Activated B cell treated with CpG ODN at 0.5 μM for 24 hours (primary cell): ENCODE measurements around the gene MRPL38. TPM values are rescaled to one million over a fixed set of nuclear protein-coding genes. Genes with fewer than 3 reads are reported as not detected.

Experiments used
- ATAC-seq: fragments of 200-7000 bp; cut with Tn5 transposase; one replicate; pipeline ENCODE4 v1.10.0; 2021; ENCODE audit warnings: low read depth, mild to moderate bottlenecking, moderate library complexity
- CTCF ChIA-PET: fragments of 350-600 bp; sonication (Branson Sonifier 250); formaldehyde crosslinking; loops from one replicate; lab custom pipeline; 2021; ENCODE audit warnings: antibody characterized with exemption; lab: Charles Lee
- POLR2A ChIA-PET: fragments of 350-600 bp; sonication (Branson Sonifier 250); formaldehyde crosslinking; loops from one replicate; lab custom pipeline; 2021; ENCODE audit warnings: antibody characterized with exemption; lab: Charles Lee
- DNase-seq: peaks from one replicate; pipeline ENCODE4 v3.0.0; 2022
- H3K27ac Mint-ChIP-seq: one replicate; pipeline ENCODE4 v1.8.0; 2020; ENCODE audit warnings: mixed read lengths
- H3K27me3 Mint-ChIP-seq: one replicate; pipeline ENCODE4 v1.8.0; 2021; ENCODE audit warnings: mixed read lengths
- H3K36me3 Mint-ChIP-seq: one replicate; pipeline ENCODE4 v1.8.0; 2021; ENCODE audit warnings: low read depth, mixed read lengths
- H3K4me1 Mint-ChIP-seq: one replicate; pipeline ENCODE4 v1.8.0; 2021; ENCODE audit warnings: mixed read lengths
- H3K4me3 Mint-ChIP-seq: one replicate; pipeline ENCODE4 v1.8.0; 2020; ENCODE audit warnings: mild to moderate bottlenecking, mixed read lengths
- H3K9me3 Mint-ChIP-seq: one replicate; pipeline ENCODE4 v1.8.0; 2020; ENCODE audit warnings: mixed read lengths
- CTCF ChIP-seq: fragments of 200-600 bp; IDR thresholded peaks from one replicate; pipeline ENCODE4 v1.8.0; 2022; ENCODE audit warnings: antibody characterized with exemption, mild to moderate bottlenecking
- intact Hi-C: fragments of 100-400 bp; cut with micrococcal nuclease; formaldehyde crosslinking; loops from one replicate; pipeline ENCODE4 v1.15.1; 2024
- total RNA-seq: library from RNA; stranded (reverse); gene quantifications from 2 replicates; pipeline ENCODE4 v1.2.3, GENCODE V29; 2022

Gene MRPL38
- total RNA-seq, 1 donor from 2014 or later, result 137 TPM

- Mint-ChIP-seq H3K36me3 (peaks cover 14% of the 10 kb centered on the region), H3K4me3 (no peak overlapping the region), H3K4me1 (no peaks in the 10 kb centered on the region), H3K27me3 (peaks cover 3% of the 10 kb centered on the region), H3K9me3 (no peaks in the 10 kb centered on the region), H3K27ac (no peak overlapping the region)
- ChIA-PET POLR2A (no interaction called here), CTCF (interaction anchor here (1.0 kb wide), 1 partner anchor 240 kb away, joined by 6 read pairs; no protein-coding TSS in a partner anchor)
- intact Hi-C loops, result no loop called here
- DNase-seq (no peak), ATAC-seq (no peak)
- TF ChIP-seq CTCF, result no peak
Observed at GRCh38 chr17:75885431-75885830, 19.3 kb downstream of the MRPL38 start.

DNA sequence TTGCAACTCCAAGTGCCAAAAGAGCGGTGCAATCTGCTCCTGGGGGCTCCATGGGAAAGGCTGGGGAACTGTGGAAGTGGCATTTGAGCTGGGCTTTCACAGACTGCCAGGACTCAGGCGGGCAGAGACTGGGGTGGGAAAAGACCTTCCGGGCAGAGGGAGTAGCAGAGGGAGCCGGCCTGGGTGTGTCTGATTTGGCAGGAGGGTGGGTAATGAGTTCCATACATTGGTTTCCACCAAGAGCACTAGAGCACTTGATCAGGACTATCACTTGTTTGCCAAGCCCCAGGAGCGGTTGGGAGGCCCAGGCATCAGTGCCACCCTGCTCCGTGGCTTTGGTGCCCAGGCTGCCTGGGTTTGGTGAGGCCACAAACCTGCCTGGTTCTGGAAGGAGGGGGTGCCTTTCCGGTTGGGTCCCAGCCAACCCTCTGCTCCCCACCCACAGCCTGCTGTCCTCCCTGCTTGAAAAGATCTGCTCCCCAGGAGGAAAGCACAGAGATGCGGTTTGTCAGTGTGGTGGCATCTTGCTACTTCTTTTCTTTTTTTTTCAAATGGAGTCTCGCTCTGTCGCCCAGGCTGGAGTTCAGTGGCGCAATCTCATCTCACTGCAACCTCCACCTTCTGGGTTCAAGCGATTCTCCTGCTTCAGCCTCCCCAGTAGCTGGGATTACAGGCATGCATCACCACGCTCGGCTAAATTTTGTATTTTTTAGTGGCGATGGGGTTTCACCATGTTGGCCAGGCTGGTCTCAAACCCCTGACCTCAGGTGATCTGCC, 22.8 kb downstream of the MRPL38 start:
- no peak for ATAC-seq
- Mint-ChIP-seq H3K36me3 (no peaks in the 10 kb centered on the region), H3K4me1 (peaks cover 13% of the 10 kb centered on the region), H3K9me3 (no peaks in the 10 kb centered on the region), H3K27ac (no peak overlapping the region), H3K27me3 (peaks cover 8% of the 10 kb centered on the region), H3K4me3 (no peak overlapping the region)
- intact Hi-C loops, result no loop called here
- ChIA-PET POLR2A (interaction anchor here (0.6 kb wide), 2 partner anchors 17 to 87 kb away, joined by 4 to 5 read pairs; no protein-coding TSS in a partner anchor), CTCF (no interaction called here)
- no peak for DNase-seq
- no peak for TF ChIP-seq CTCF

DNA sequence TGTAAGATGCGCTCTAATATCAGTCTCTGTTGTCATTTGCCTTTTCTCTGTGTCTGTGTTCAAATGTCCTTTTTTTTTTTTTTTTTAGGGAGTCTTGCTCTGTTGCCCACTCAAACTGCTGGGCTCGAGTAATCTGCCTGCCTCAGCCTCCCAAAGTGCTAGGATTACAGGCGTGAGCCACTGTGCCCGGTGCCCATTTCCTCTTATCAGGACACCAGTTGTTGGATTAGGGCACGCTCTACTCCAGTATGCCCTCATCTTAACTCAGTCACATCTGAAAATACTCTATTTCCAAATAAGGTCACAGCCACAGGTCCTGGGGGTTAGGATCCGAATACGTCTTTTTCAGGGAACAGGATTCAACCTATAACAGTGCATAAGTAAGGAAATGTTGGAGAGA, 24.4 kb downstream of the MRPL38 start:
- H3K27me3 Mint-ChIP-seq, result peaks cover 8% of the 10 kb centered on the region

GRCh38 chr17:75878174-75878998, 26.3 kb downstream of the MRPL38 start, which contains the start of gene TRIM47:
Gene TRIM47 (minus strand): TSS chr17:75878581. CDS start chr17:75878548, 33 bp downstream.
- ATAC-seq (no peak), DNase-seq (no peak)
- intact Hi-C loops, result loop anchor here (5.0 kb wide), 1 partner anchor 36 kb away; the partner anchor contains the start of gene UNC13D
- peaks cover 28% of the 10 kb centered on the region for H3K4me1 Mint-ChIP-seq
- peak within 1 kb of the TSS; percentile 82 for H3K4me3 Mint-ChIP-seq
- no peaks in the 10 kb centered on the region for H3K36me3 Mint-ChIP-seq
- H3K27ac Mint-ChIP-seq, result peak within 1 kb of the TSS; percentile 79
- H3K27me3 Mint-ChIP-seq, result peaks cover 8% of the 10 kb centered on the region
- POLR2A ChIA-PET, result interaction anchor here (0.5 to 7.1 kb wide), 14 partner anchors 9 to 362 kb away, joined by 3 to 129 read pairs (median 4); partner anchors contain the start of genes TRIM65, TSEN54, UNC13D and UNK
- CTCF ChIA-PET, result interaction anchor here (1.0 to 4.4 kb wide), 6 partner anchors 17 to 133 kb away, joined by 3 to 34 read pairs (median 4); partner anchors contain the start of genes MRPL38 and WBP2
- no peaks in the 10 kb centered on the region for H3K9me3 Mint-ChIP-seq
- TF ChIP-seq CTCF, result no peak

More for the DNA sequence above, 24.4 kb downstream of the MRPL38 start:
- TF ChIP-seq CTCF, result no peak
- Mint-ChIP-seq H3K4me3 (no peak overlapping the region), H3K9me3 (no peaks in the 10 kb centered on the region), H3K27ac (no peak overlapping the region), H3K4me1 (peaks cover 28% of the 10 kb centered on the region), H3K36me3 (no peaks in the 10 kb centered on the region)
- CTCF ChIA-PET, result no interaction called here
- POLR2A ChIA-PET, result interaction anchor here (0.6 to 0.7 kb wide), 2 partner anchors 10 to 89 kb away, joined by 3 read pairs; no protein-coding TSS in a partner anchor
- intact Hi-C loops, result no loop called here
- ATAC-seq (no peak), DNase-seq (no peak)
